IPS DF 6.9 (cell line): ENCODE measurements around the gene ZIC4.

ENCODE experiments used
- DNase-seq: peaks from one replicate; pipeline ENCODE4 v3.0.0-alpha.2; 2013; ENCODE audit warnings: low read depth, low spot score
- H3K27ac ChIP-seq: one replicate; pipeline ENCODE4 v1.5.1; 2013; ENCODE audit warnings: low read length, control low read depth
- H3K27me3 ChIP-seq: 2 replicates; pipeline ENCODE4 v1.6.1; 2013; ENCODE audit warnings: mild to moderate bottlenecking, low read length; ENCODE audit not compliant: control insufficient read depth, insufficient read depth
- H3K36me3 ChIP-seq: 2 replicates; pipeline ENCODE4 v1.6.1; 2013; ENCODE audit warnings: low read length; ENCODE audit not compliant: control insufficient read depth, insufficient read depth
- H3K4me1 ChIP-seq: 2 replicates; pipeline ENCODE4 v1.6.1; 2013; ENCODE audit warnings: low read length; ENCODE audit not compliant: control insufficient read depth, insufficient read depth
- H3K4me3 ChIP-seq: 2 replicates; pipeline ENCODE4 v1.5.1; 2013; ENCODE audit warnings: mild to moderate bottlenecking, low read length
- H3K9me3 ChIP-seq: 2 replicates; pipeline ENCODE4 v1.6.1; 2013; ENCODE audit warnings: low read length, inconsistent platforms; ENCODE audit not compliant: control insufficient read depth, insufficient read depth
- WGBS: extraction: QIAGEN DNeasy Blood & Tissue Kit; methylation state at CpG from one replicate; pipeline ENCODE4 v1.1.7; 2013; ENCODE audit warnings: mixed read lengths, missing lambda C conversion rate; ENCODE audit not compliant: insufficient read length, insufficient coverage; 5-methylcytosine and 5-hydroxymethylcytosine counted together

The ZIC4 gene

DNA sequence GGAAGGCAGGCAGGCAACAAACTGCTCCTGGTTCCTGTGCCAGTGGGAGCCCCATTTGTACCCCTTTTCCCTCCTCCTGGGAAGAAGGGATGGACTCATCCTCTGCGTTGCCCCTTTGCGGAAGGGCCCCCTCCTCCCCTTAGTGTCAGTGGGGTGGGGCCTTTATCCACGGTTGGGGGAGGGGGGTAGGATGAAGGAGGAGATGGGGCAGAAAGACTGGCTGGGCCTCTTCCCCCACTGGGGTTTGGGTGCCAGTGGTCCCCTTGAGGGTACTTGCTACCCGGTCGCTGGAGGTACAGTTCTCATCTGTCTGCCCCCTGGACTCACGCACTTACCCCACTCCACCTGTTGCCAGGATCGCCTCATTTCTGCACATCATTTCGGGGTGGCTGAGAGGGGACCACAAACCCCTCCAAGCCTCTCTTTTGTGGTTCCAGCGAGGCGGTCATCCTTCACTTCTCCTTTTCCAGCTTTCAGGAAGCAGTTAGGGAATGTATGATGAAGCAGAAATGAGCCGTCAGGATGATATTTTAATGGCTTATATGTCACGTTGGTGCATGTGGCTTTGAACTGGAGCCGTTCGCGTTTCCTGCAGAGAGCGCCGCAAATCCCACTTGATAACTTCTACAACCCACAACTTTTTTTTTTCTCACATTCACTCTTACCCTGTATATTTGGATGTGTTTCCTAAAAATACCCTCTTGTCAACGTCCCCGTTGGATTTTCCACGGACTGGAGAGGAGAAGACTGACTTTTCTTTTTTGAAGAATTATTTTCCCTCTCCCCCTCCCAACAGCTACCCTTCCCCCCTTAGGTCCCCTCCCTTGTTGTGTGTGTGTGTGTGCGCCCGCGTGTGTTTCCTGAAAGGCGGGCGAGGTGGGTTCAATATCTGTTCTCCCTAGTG lies at the start of gene ZIC4:
Gene ZIC4 (minus strand): TSS at position 516 of the 904 bp plus-strand sequence. CDS start 3,746 bp downstream, outside the sequence.
- H3K4me3 ChIP-seq: no peak within 1 kb of the TSS
- no peaks in the 10 kb centered on the region for H3K36me3 ChIP-seq
- peaks cover 66% of the 10 kb centered on the region for H3K27me3 ChIP-seq
- peaks cover 18% of the 10 kb centered on the region for H3K4me1 ChIP-seq
- DNase-seq: no peak
- no peaks in the 10 kb centered on the region for H3K9me3 ChIP-seq
- WGBS: no CpG with 5 or more reads among the region's 25 CpGs
- H3K27ac ChIP-seq: no peak within 1 kb of the TSS

DNA sequence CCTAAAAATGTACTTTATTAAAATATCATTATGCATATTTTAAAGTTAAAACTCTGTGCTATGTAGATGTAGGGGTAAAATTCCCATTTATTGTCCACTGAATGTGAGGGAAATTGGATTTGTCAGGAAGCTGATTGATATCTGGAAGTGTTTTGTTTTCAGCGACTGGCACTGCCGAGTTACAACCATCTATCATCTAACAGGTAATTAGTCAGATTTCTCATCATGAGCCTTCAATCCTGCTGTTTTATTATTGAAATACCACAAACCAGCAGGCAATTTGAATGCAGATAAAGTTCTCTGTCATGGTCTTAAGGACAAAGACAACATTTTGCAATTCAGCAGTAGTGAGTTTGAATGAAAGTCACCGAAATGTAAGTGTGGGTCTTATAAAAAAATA lies 43.3 kb upstream of the ZIC4 start:
- DNase-seq: no peak
- Histone ChIP-seq H3K27ac (no peak overlapping the region), H3K4me1 (no peaks in the 10 kb centered on the region; the same call in 1 of the 2 replicates), H3K36me3 (no peaks in the 10 kb centered on the region), H3K27me3 (no peaks in the 10 kb centered on the region), H3K4me3 (no peak overlapping the region), H3K9me3 (no peaks in the 10 kb centered on the region)
- WGBS: no CpG with 5 or more reads among the region's 3 CpGs

DNA sequence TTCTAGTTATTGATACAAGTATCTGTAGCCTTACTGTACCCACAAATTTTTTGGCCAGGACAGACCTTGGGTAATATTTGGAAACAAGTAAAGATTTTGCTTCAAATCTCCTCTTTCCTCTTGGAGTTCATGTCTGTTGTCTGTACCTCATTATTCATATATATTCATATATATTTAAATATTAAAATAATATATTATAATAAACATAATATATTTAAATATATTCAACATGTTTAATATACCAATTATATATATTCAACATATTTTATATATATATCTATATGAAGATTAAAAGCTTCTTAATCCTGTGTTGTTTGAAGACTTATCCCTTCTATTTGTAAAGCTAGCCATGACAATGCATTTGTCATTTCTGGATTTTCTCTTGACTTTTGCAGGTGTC lies 40.9 kb upstream of the ZIC4 start:
- no peaks in the 10 kb centered on the region for H3K9me3 ChIP-seq
- H3K36me3 ChIP-seq: no peaks in the 10 kb centered on the region
- no peaks in the 10 kb centered on the region; the same call in 1 of the 2 replicates for H3K4me1 ChIP-seq
- no peak overlapping the region for H3K27ac ChIP-seq
- no peak overlapping the region for H3K4me3 ChIP-seq
- no peaks in the 10 kb centered on the region for H3K27me3 ChIP-seq
- DNase-seq: no peak

DNA sequence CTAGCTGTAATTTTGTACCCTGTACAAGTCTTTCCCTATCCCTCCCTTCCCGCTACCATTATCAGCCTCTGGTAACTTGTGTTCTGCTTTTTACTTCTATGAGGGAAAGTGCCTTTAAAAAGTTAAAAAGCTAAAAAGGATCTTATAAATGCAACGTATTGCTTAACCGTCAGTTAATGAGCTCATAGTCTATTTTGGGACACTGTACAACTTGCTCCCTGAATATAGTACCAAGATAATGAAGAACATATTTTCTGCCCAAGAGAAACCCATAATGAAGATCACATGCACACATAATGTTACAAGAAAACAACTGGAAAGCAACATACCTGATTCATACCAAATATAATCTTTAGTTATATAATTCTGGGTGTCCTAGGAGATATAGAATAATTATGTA lies 25.4 kb upstream of the ZIC4 start:
- Histone ChIP-seq H3K36me3 (no peaks in the 10 kb centered on the region), H3K27ac (no peak overlapping the region), H3K9me3 (no peaks in the 10 kb centered on the region), H3K27me3 (no peaks in the 10 kb centered on the region), H3K4me3 (no peak overlapping the region), H3K4me1 (no peaks in the 10 kb centered on the region)
- WGBS: no CpG with 5 or more reads among the region's 3 CpGs
- DNase-seq: no peak

DNA sequence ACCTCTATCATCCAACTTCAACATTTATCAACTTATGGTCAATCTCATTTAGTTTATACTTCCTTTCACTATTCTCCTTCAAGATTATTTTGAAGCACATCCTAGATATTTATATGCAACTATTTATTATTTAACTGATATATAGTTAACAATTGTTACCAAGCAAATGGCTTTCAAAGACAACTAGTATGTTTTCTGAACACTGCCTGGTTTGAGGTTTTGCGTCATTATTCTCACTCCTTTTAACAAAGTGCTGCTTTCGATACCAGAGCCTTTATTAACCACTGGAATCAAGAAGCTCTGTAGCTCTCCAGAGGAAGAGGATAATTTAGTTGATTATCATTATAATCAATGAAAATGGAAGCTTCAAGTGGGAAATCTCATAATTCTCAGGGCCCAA lies 22.4 kb upstream of the ZIC4 start:
- WGBS: no CpG with 5 or more reads among the region's 2 CpGs
- no peak for DNase-seq
- no peaks in the 10 kb centered on the region for H3K4me1 ChIP-seq
- no peak overlapping the region for H3K4me3 ChIP-seq
- no peaks in the 10 kb centered on the region for H3K9me3 ChIP-seq
- no peaks in the 10 kb centered on the region for H3K36me3 ChIP-seq
- peaks cover 12% of the 10 kb centered on the region for H3K27me3 ChIP-seq
- no peak overlapping the region for H3K27ac ChIP-seq

DNA sequence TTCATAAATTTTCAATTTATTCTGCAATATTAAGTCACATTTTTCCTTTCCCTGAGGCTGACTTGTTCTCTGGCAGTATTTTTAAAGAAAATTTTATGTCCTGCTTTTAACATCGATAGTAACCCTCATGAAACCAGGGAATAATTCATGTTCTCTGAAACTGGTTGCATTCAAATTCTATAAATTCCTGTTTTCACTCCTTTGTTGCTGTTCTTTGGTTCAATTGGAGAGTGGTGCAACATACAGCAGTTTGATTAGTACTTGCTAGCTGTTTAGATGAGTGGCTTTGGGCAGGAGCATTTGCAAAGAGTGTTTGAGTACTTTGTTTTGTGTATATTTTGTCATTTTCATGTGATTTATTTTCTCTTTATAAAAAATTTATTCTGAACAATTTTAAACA lies 22.0 kb upstream of the ZIC4 start:
- no peak for DNase-seq
- H3K27me3 ChIP-seq: peaks cover 17% of the 10 kb centered on the region
- no peak overlapping the region for H3K4me3 ChIP-seq
- no peak overlapping the region for H3K27ac ChIP-seq
- no peaks in the 10 kb centered on the region for H3K36me3 ChIP-seq
- WGBS: no CpG with 5 or more reads among the region's 1 CpG
- H3K4me1 ChIP-seq: peaks cover under 1% of the 10 kb centered on the region; the same call in 1 of the 2 replicates
- no peaks in the 10 kb centered on the region for H3K9me3 ChIP-seq

DNA sequence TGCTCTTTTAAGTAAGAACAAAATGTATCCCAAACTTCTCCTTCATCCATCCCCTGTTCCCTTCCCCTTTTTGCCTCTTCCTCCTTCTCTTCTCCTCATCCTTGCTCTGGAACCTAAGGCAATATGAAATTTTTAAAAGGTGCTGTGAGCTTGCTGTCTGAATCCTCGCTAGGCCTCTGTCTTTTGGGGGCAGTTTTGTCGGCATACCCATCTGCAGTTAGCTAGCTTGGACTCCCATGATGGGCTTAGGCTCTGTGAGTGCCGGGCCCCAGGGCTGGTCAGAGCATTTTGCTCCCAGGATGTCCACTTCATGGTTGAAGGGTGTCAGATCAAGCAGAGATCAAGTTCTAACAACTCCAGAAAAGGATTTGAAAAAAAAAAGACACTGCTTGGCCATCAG lies 21.4 kb upstream of the ZIC4 start:
- no peak overlapping the region for H3K27ac ChIP-seq
- peaks cover 2% of the 10 kb centered on the region; the same call in 1 of the 2 replicates for H3K4me1 ChIP-seq
- H3K9me3 ChIP-seq: no peaks in the 10 kb centered on the region
- no peak for DNase-seq
- no peak overlapping the region for H3K4me3 ChIP-seq
- no CpG with 5 or more reads among the region's 3 CpGs for WGBS
- no peaks in the 10 kb centered on the region for H3K36me3 ChIP-seq
- H3K27me3 ChIP-seq: peaks cover 22% of the 10 kb centered on the region

DNA sequence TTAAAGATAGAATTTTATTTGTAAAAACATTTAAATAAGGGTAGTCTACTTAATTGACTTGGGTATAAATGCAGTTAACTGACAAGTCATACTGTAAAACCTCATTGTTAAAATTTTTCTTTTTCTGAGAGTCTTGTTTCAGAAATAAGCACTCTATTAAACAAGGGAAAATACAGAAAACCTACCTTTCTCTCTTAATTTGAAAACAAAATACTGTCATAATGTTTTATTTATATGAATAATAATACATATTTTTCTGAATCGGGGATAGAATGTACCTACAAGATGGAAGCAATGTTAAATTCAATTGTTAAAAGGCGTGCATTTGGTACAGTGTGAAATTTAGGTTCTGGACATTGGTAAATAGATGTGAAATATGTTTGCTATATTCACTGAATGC lies 20.6 kb upstream of the ZIC4 start:
- peaks cover 31% of the 10 kb centered on the region for H3K27me3 ChIP-seq
- H3K4me3 ChIP-seq: no peak overlapping the region
- H3K36me3 ChIP-seq: no peaks in the 10 kb centered on the region
- H3K9me3 ChIP-seq: no peaks in the 10 kb centered on the region
- no peak overlapping the region for H3K27ac ChIP-seq
- DNase-seq: no peak
- peaks cover 2% of the 10 kb centered on the region; the same call in 1 of the 2 replicates for H3K4me1 ChIP-seq
- no CpG with 5 or more reads among the region's 2 CpGs for WGBS

DNA sequence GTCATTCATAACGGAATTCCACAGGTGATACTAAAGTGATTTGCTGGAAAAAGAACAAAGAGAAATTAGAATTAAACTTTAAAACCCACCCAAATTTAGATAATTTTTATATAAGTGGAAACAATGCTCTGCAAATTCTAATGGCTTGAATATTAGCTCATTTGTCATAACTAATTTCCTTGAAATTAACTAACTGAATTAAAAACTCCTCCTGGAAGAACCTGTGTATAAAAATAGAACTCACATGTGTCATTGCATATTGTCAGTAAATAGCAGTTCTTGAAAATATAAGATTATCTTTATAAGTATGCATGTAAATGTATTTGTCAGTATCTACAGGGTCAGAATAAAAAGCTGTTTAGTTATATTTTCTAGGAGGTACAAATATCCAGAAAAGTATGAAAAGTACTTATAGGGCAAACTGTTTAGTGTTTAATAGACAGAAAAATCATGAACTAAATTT lies 19.1 kb upstream of the ZIC4 start:
- Histone ChIP-seq H3K27me3 (peaks cover 45% of the 10 kb centered on the region), H3K4me1 (peaks cover 2% of the 10 kb centered on the region; the same call in 1 of the 2 replicates), H3K9me3 (no peaks in the 10 kb centered on the region), H3K36me3 (no peaks in the 10 kb centered on the region), H3K4me3 (no peak overlapping the region), H3K27ac (no peak overlapping the region)
- WGBS: no CpG with 5 or more reads among the region's 1 CpG
- no peak for DNase-seq

DNA sequence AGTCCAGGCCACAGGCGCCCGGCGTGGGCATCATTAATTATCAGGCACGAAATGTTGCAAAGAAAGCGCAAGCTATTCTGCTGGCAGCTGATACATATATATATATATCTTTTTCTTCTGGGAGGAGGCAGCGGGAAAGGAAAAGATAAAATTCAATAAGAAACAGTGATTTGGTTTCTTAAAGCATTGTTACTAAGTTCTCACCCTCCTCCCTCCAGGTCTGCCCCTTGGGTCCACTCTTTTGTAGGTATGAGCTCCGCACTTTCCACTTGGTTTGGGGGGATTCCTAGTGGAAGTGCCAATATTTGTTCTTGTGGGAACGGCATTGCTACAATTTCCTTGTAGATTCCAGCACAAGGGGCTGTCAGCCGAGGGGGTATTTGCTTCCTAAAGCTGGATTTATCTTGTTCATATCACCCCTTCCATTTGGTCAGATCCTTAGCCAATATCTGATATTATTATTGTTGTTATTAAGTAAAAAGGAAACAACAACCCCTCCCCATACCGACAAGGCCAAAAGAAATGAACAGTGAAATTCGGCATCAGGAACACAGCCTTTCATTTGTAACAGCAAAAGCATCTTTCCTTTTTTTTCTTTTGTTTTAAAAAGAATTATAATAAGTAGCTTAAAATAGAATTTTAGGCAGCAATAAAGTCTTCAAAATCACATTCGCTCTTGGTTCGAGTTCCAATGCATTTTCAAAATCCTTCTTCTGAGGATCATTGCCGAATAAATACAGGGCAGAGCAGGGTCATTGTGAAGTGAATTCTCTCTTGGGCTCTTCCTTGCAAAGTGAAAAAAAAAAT lies 18.4 kb upstream of the ZIC4 start:
- H3K4me3 ChIP-seq: no peak overlapping the region; the same call in 1 of the 2 replicates
- H3K27me3 ChIP-seq: peaks cover 51% of the 10 kb centered on the region

More for the DNA sequence above, 18.4 kb upstream of the ZIC4 start:
- H3K36me3 ChIP-seq: no peaks in the 10 kb centered on the region
- no peaks in the 10 kb centered on the region for H3K9me3 ChIP-seq
- no CpG with 5 or more reads among the region's 14 CpGs for WGBS
- no peak for DNase-seq
- peaks cover 4% of the 10 kb centered on the region; the same call in 1 of the 2 replicates for H3K4me1 ChIP-seq
- no peak overlapping the region for H3K27ac ChIP-seq
